Immature natural killer cell (primary cell): ENCODE data around the gene TENM3. TPM values are rescaled to one million over a fixed set of nuclear protein-coding genes. Genes with fewer than 3 reads are reported as not detected.
A peak's percentile ranks its signal among the peaks of the same experiment; 100 is the strongest.

Experiments
- DNase-seq, 3 donors: peaks; one replicate each; pipeline ENCODE4 v3.0.0; 2022; ENCODE audit warnings: mixed read lengths in 1 of 3
- H3K27ac Mint-ChIP-seq, 6 donors: one replicate each; pipeline ENCODE4 v1.8.0; 2020; ENCODE audit warnings: mixed read lengths in 6 of 6, mild to moderate bottlenecking in 5 of 6, inconsistent platforms in 4 of 6, moderate library complexity in 3 of 6
- H3K27me3 Mint-ChIP-seq, 3 donors: one replicate each; pipeline ENCODE4 v1.8.0; 2020 to 2021; ENCODE audit warnings: low read depth in 3 of 3, mild to moderate bottlenecking in 3 of 3, mixed read lengths in 3 of 3, moderate library complexity in 3 of 3, inconsistent platforms in 1 of 3
- H3K36me3 Mint-ChIP-seq, 3 donors: one replicate each; pipeline ENCODE4 v1.8.0; 2020; ENCODE audit warnings: mixed read lengths in 3 of 3, inconsistent platforms in 2 of 3, mild to moderate bottlenecking in 2 of 3
- H3K4me1 Mint-ChIP-seq, 2 donors: one replicate each; pipeline ENCODE4 v1.8.0; 2020; ENCODE audit warnings: inconsistent platforms in 2 of 2, mild to moderate bottlenecking in 2 of 2, mixed read lengths in 2 of 2, moderate library complexity in 1 of 2
- H3K4me3 Mint-ChIP-seq, 5 donors: one replicate each; pipeline ENCODE4 v1.8.0; 2020; ENCODE audit warnings: mild to moderate bottlenecking in 5 of 5, mixed read lengths in 5 of 5, inconsistent platforms in 3 of 5, moderate library complexity in 3 of 5
- H3K9me3 Mint-ChIP-seq, 6 donors: one replicate each; pipeline ENCODE4 v1.8.0; 2020; ENCODE audit warnings: mild to moderate bottlenecking in 6 of 6, mixed read lengths in 6 of 6, inconsistent platforms in 4 of 6, moderate library complexity in 3 of 6
- polyA plus RNA-seq, 3 donors: library from polyadenylated mRNA; unstranded; fragments of 300-500 nt; fragmentation: Illumina TruSeq; gene quantifications; one replicate each; pipeline ENCODE4 v1.2.3, GENCODE V29; 2021

TENM3 gene
- polyA plus RNA-seq, 3 donors from 2014 or later = not detected

DNA sequence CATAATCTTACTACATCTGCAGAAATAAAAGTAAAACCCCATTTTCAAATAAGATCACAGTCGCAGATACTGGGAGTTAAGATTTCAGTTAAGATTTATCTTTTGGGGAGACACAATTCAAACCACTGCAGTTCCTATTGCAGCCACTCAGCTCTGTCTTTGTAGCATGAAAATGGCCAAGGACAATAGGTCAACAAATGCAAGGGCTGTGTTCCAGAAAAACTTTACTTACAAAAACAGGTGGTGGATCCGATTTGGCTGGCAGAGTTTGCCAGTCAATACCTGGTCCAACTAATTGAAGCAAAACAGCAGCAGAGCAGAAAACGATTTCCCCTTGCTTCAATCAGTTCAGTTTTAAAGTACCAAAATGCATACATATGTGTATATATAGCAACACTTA, 77.4 kb downstream of the TENM3 start:
- peaks cover 4 to 40% (median 15%) of the 10 kb centered on the region in 6 donors for H3K9me3 Mint-ChIP-seq
- peak overlapping the region in 1 of 6 donors; percentile 45 for H3K27ac Mint-ChIP-seq
- no peak for DNase-seq
- H3K4me1 Mint-ChIP-seq = peaks cover 5 to 21% of the 10 kb centered on the region in 2 donors
- peaks cover 0 to 3% (median 2%) of the 10 kb centered on the region in 3 donors for H3K27me3 Mint-ChIP-seq
- peaks cover 0 to 5% (median 0%) of the 10 kb centered on the region in 3 donors for H3K36me3 Mint-ChIP-seq
- peak overlapping the region in 1 of 5 donors; percentile 7 for H3K4me3 Mint-ChIP-seq

DNA sequence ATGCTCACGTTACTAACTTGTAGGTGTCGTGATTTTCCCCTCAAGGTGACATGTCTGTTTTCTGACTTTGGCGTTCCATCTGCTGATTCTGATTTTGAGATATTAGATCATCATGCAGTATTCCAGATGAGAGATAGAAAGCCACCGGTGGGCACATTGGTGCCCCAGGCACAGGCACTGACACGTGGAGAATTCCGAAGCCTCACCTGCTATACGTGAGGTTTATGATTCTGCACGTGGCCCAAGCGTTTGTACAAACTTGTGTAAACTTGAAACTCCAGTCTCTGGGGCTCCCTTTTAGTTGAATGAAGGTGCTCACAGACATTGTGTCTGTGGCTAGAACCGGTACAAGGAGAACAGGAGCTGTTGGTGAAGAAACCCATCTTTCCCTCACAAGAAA, 81.1 kb downstream of the TENM3 start:
- no peak for DNase-seq
- Mint-ChIP-seq H3K27ac (no peak overlapping the region), H3K4me1 (peaks cover 3 to 18% of the 10 kb centered on the region in 2 donors), H3K36me3 (peaks cover 0 to 5% (median 0%) of the 10 kb centered on the region in 3 donors), H3K27me3 (peaks cover 0 to 4% (median 3%) of the 10 kb centered on the region in 3 donors), H3K4me3 (no peak overlapping the region), H3K9me3 (peaks cover 2 to 29% (median 10%) of the 10 kb centered on the region in 6 donors)

DNA sequence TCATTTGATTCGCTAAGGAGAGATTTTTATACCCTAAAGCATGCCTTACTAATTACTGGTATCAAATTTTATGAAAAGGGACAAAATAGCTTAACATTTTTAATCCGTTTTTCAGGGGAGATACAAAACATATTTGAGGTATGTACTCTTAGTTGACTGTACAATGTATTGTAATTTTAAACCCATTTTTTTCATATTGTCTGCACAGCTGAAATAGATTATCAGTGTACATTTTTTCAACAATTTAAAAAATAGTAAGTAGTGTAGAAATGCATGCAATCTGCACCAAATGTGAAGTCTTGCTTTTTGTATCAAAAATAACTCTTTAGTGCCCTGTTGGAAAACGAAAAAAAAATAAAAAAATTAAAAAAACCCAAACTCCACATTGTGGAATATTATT, 82.2 kb downstream of the TENM3 start:
- Mint-ChIP-seq H3K9me3 (peaks cover 2 to 33% (median 12%) of the 10 kb centered on the region in 6 donors), H3K27ac (no peak overlapping the region), H3K4me1 (peaks cover 1 to 7% of the 10 kb centered on the region in 2 donors), H3K27me3 (peaks cover 0 to 4% (median 2%) of the 10 kb centered on the region in 3 donors), H3K4me3 (no peak overlapping the region), H3K36me3 (peaks cover 0 to 3% (median 0%) of the 10 kb centered on the region in 3 donors)
- no peak for DNase-seq

DNA sequence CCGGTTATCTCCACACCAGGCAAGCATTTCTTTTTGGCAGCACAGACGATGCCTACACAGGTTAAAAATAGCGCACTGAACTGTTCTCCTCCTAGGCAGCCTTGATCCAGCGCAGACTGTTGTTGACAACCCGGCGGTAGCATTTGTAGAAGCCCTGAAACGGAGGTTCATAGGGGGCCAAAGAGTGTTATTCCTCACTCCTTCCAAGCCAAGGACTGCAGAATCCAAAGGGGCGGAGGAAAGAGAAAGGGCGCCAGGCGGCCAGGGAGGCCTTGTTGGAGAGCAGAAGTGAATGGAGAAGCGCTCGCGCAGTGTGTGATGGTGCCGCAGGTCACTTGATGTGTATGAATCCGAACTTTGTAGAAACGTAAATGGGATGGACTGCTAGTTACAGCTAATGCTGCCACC, 82.7 kb downstream of the TENM3 start:
- H3K27me3 Mint-ChIP-seq = peaks cover 0 to 4% (median 1%) of the 10 kb centered on the region in 3 donors
- no peak overlapping the region for H3K27ac Mint-ChIP-seq
- DNase-seq = no peak
- no peaks in the 10 kb centered on the region for H3K36me3 Mint-ChIP-seq
- H3K4me3 Mint-ChIP-seq = no peak overlapping the region
- peaks cover 0 to 2% of the 10 kb centered on the region in 2 donors for H3K4me1 Mint-ChIP-seq
- H3K9me3 Mint-ChIP-seq = peaks cover 2 to 28% (median 12%) of the 10 kb centered on the region in 6 donors

DNA sequence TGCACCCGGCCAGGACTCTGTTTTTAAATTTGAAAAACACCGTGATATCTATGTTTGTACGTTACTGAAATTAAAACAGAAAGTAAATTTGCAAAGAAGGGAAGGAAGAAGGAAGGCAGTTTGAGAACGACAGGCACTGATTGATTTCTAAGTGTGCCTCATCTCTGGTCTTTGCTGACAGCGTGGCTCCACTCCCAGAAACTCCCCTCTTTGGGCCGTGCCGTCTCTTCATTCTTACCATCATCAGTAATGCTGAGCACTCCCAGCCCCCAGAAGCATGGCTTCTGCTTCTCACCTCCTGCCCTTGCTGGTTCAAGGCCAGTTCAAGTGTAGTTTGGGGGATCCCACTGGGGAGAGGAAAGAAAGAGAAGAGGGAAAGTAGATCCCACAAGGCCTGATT, 85.3 kb downstream of the TENM3 start:
- Mint-ChIP-seq H3K27me3 (peaks cover 0 to 2% (median 0%) of the 10 kb centered on the region in 3 donors), H3K27ac (no peak overlapping the region), H3K36me3 (no peaks in the 10 kb centered on the region), H3K9me3 (peaks cover 2 to 19% (median 6%) of the 10 kb centered on the region in 6 donors), H3K4me3 (no peak overlapping the region), H3K4me1 (no peaks in the 10 kb centered on the region)
- no peak for DNase-seq

DNA sequence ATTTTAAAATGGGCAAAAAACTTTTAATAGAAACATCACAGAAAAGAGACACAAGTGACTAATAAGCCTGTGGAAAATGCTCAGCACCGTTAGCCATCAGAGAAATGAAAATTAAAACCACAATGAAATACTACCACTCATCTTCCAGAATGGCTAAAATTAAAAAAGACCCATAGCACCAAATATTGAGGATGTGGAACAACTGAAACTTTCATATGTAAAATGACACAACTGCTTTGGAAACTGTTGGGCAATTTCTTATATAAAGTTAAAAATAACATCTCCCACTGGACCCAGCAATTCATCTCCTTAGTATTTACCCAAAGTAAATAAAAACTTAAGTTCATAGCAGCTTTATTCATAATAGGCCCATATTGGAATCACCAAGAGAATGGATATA, 94.2 kb downstream of the TENM3 start:
- no peak overlapping the region for H3K27ac Mint-ChIP-seq
- H3K9me3 Mint-ChIP-seq = peaks cover 0 to 9% (median 0%) of the 10 kb centered on the region in 6 donors
- no peaks in the 10 kb centered on the region for H3K4me1 Mint-ChIP-seq
- peaks cover 0 to 3% (median 0%) of the 10 kb centered on the region in 3 donors for H3K27me3 Mint-ChIP-seq
- no peak for DNase-seq
- no peak overlapping the region for H3K4me3 Mint-ChIP-seq
- H3K36me3 Mint-ChIP-seq = no peaks in the 10 kb centered on the region

DNA sequence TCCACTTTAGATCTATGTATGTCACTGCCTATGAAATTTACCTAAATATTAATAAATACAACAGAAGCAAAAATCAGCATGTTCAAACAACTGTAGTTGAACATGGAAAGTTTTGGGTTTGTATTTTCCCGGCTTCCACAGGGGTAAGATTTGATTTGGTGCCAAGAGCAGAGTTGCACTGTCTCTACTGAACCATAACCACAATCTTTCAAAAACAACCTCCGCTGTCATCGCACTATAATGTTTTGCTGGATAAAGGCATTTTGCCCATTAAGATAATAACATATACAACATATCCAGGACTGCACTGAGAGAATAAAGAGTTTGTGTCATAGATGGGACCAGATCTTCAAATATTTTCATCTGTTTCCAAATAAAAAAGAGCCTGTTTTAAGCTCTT, 94.9 kb downstream of the TENM3 start:
- Mint-ChIP-seq H3K27ac (no peak overlapping the region), H3K36me3 (no peaks in the 10 kb centered on the region), H3K27me3 (peaks cover 0 to 3% (median 0%) of the 10 kb centered on the region in 3 donors), H3K4me3 (no peak overlapping the region), H3K4me1 (no peaks in the 10 kb centered on the region), H3K9me3 (peaks cover 0 to 9% (median under 1%) of the 10 kb centered on the region in 6 donors)
- no peak for DNase-seq

DNA sequence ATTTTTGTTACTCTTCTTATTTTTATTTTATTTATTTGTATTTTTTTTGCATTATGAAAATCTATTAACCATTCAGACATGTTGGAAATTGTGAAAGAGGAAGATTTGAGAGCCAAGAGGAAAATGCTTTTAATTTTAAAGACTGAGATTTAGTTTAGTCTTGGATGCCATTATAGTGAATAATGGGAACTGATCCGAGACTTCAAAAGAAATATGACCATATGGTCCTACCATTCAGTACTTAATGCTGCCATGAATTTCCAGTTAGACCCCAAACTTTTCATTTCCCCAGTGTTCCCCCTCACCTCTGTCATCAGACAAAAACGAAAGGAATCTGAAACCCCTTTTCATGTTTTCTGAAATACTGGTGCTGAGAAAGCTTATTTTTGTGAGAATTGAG, 95.5 kb downstream of the TENM3 start:
- H3K9me3 Mint-ChIP-seq = peaks cover 0 to 9% (median 2%) of the 10 kb centered on the region in 6 donors
- DNase-seq = no peak
- no peak overlapping the region for H3K4me3 Mint-ChIP-seq
- no peak overlapping the region for H3K27ac Mint-ChIP-seq
- no peaks in the 10 kb centered on the region for H3K4me1 Mint-ChIP-seq
- no peaks in the 10 kb centered on the region for H3K36me3 Mint-ChIP-seq
- peaks cover 0 to 3% (median 0%) of the 10 kb centered on the region in 3 donors for H3K27me3 Mint-ChIP-seq

DNA sequence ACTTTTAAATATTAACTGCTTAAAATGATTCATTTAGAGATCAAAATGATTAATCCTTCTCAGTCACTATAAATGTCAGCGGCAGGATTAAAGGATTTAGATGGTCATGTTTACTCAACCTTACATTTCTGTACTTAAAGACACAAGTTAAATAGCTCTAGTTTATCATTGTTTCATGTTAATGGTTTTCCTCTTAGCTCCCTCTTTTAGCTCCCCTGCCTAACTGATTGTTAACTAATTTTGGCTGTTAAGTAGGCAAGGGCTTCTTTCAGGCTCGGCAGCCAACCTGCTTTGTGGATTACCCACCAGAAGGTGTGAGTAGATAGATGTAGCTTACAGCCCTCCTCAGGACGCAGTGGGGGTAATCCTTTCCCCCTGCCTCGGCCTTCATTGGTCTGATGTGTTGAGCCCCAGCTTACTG, 96.0 kb downstream of the TENM3 start:
- Mint-ChIP-seq H3K9me3 (peaks cover 0 to 9% (median 2%) of the 10 kb centered on the region in 6 donors), H3K36me3 (no peaks in the 10 kb centered on the region), H3K4me1 (no peaks in the 10 kb centered on the region), H3K4me3 (no peak overlapping the region), H3K27ac (no peak overlapping the region), H3K27me3 (peaks cover 0 to 3% (median 0%) of the 10 kb centered on the region in 3 donors)
- DNase-seq = no peak

DNA sequence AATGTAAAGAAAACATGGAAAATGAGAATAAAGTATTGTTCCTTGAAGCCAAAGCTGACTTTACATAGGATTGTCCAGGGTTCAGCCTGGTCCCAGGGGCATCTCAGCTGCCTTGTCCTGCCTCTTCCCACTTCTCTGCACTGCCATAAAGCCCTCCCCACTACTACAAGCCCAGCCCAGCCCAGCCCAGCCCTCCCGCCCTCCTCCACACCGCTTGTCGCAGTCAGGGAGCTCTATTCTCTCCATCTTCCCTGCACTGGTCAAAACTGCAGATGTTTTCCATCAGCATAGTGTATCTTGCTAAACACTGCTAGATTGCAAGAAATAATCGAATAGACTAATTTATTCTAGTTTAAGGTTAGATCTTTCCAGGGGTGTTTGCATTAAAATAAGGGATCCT, 100.3 kb downstream of the TENM3 start:
- Mint-ChIP-seq H3K4me1 (no peaks in the 10 kb centered on the region), H3K9me3 (peaks cover 0 to 10% (median 6%) of the 10 kb centered on the region in 6 donors), H3K27ac (no peak overlapping the region), H3K4me3 (no peak overlapping the region), H3K36me3 (no peaks in the 10 kb centered on the region), H3K27me3 (peaks cover 0 to 3% (median 2%) of the 10 kb centered on the region in 3 donors)
- no peak for DNase-seq

DNA sequence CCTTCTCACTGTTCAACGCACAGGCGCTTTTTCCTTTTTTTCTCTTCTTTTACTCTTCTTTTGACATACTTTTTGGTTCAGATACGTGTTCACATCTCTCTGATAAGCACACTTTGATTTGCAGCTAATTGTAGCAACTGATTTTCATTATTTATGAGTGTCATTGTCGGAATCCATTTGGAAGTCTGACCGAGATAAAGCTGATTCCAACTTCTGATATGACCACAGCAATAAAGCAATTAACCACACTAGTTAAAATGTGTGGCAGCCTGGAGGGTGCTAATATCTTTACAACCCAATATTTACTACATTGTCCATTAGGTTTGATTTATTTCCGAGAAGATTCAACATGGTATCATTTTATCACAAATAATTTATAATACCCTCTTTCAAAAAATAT, 101.8 kb downstream of the TENM3 start:
- Mint-ChIP-seq H3K36me3 (no peaks in the 10 kb centered on the region), H3K4me3 (no peak overlapping the region), H3K9me3 (peaks cover 0 to 10% (median 6%) of the 10 kb centered on the region in 6 donors), H3K27me3 (peaks cover 0 to 3% (median 2%) of the 10 kb centered on the region in 3 donors), H3K27ac (no peak overlapping the region), H3K4me1 (no peaks in the 10 kb centered on the region)
- no peak for DNase-seq

DNA sequence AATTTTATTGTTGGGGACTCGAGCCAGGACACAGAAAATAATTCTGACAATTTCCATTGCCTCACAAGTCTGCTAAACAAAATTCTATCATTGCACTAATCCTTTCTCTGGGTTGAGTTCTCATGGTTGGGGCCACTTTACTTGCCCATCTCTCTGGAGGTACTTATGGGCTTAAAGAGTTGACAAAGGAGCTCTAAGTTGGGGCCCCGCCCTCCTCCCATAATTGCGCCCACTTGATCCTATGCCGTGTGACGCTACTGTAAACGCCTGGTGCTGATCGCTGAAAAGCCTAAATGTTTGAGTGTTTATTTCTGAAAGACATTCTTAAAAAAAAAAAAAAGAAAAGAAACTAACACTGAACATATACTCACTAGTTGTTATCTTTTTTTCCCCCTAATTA, 103.0 kb downstream of the TENM3 start:
- Mint-ChIP-seq H3K4me3 (no peak overlapping the region), H3K27ac (no peak overlapping the region), H3K27me3 (peaks cover 0 to 3% (median 2%) of the 10 kb centered on the region in 3 donors), H3K36me3 (no peaks in the 10 kb centered on the region), H3K9me3 (peaks cover 0 to 10% (median 6%) of the 10 kb centered on the region in 6 donors), H3K4me1 (no peaks in the 10 kb centered on the region)
- no peak for DNase-seq

DNA sequence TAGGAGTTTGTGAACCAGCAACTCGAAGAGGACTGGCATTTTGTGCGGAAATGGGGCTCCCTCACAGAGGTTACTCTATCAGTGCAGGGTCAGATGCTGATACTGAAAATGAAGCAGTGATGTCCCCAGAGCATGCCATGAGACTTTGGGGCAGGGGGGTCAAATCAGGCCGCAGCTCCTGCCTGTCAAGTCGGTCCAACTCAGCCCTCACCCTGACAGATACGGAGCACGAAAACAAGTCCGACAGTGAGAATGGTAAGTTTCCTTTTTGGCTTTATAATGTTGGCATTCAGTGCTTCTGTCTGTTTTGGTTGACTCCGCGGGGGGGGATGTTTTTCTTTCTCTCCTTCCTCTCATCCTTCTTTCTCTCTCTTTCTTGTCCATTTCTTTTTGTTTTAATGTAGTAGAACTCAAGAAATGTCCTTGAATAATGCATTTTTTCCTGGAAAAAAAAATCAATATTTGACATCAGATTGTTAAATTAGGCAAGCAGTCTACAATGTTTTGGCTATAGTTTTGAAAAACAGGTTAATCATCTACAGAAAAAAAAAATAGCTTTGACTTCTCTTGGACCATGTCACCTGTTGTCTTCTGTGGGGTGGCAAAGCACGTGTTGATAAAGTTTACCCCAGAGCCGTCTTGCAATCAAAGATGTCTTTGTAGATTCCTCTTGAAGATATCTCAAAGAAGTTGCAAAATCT, 103.6 kb downstream of the TENM3 start:
- Mint-ChIP-seq H3K27ac (no peak overlapping the region), H3K27me3 (peaks cover 0 to 5% (median 3%) of the 10 kb centered on the region in 3 donors), H3K9me3 (peaks cover 0 to 10% (median 6%) of the 10 kb centered on the region in 6 donors), H3K36me3 (no peaks in the 10 kb centered on the region), H3K4me3 (no peak overlapping the region), H3K4me1 (no peaks in the 10 kb centered on the region)
- no peak for DNase-seq

DNA sequence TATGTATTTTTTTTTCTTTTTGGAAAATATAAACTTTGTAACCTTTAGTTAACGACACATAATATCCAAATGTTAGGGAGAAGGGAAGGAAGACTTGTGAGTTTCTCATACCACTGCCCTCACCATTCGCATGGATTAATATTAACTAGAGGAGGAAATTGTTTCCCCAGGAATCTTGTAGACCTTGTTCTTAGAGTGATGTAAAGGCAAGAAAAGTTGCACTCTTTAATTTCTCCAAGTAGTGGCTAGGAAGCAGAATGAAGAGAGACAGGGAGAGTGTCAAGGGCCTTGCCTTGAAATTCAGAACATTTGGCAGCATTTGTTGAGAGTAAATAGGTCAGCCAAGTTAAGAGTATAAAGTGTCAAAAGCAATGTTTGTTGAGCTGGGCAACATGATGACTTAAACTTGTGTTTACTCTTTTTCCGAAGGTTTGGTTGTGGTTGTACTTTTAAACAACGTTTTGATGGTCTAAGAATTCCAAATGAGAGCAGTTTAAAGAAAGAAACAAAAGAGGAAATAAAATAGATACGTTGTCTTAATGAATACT, 105.7 kb downstream of the TENM3 start:
- Mint-ChIP-seq H3K27me3 (peaks cover 0 to 5% (median 3%) of the 10 kb centered on the region in 3 donors), H3K4me3 (no peak overlapping the region), H3K4me1 (no peaks in the 10 kb centered on the region), H3K9me3 (peaks cover 0 to 11% (median 5%) of the 10 kb centered on the region in 6 donors), H3K36me3 (no peaks in the 10 kb centered on the region), H3K27ac (no peak overlapping the region)
- no peak for DNase-seq
